A673 (cell line): ENCODE data around the gene ARHGAP35. TPM values are rescaled to one million over a fixed set of nuclear protein-coding genes. Genes with fewer than 3 reads are reported as not detected.

Experiments
- BruUV-seq: library from RNA; stranded (reverse); fragments of 400-500 nt; replicated peaks from 2 replicates; lab custom pipeline; 2021; lab: Mats Ljungman, UMichigan
- CTCF ChIA-PET: fragments of 300-600 bp; sonication (Branson Sonifier 250); formaldehyde crosslinking; loops from one replicate; lab custom pipeline; 2022; ENCODE audit warnings: antibody characterized with exemption; lab: Charles Lee
- POLR2A ChIA-PET: fragments of 300-600 bp; sonication (Branson Sonifier 250); formaldehyde crosslinking; loops from one replicate; lab custom pipeline; 2022; ENCODE audit warnings: antibody characterized with exemption; ENCODE audit not compliant: low non-redundant PET; lab: Charles Lee
- DNase-seq: peaks from one replicate; pipeline ENCODE4 v3.0.0-alpha.2; 2015; ENCODE audit warnings: low spot score
- H3K27ac ChIP-seq: fragments of 200-600 bp; sonication (generic); 2 replicates; pipeline ENCODE4 v1.5.1; 2016; ENCODE audit warnings: mixed run types, low read depth, mild to moderate bottlenecking, mixed read lengths, antibody characterized with exemption, low read length; ENCODE audit not compliant: poor library complexity, severe bottlenecking
- H3K27me3 ChIP-seq: fragments of 200-600 bp; sonication (generic); replicated peaks from 2 replicates; pipeline ENCODE4 v1.6.1; 2017; ENCODE audit warnings: mixed run types, low read depth, mild to moderate bottlenecking, mixed read lengths, antibody characterized with exemption, low read length; ENCODE audit not compliant: insufficient read depth, poor library complexity
- H3K36me3 ChIP-seq: fragments of 200-600 bp; sonication (generic); 2 replicates; pipeline ENCODE4 v1.6.1; 2016; ENCODE audit warnings: mixed run types, mild to moderate bottlenecking, mixed read lengths, antibody characterized with exemption, low read length; ENCODE audit not compliant: insufficient read depth, poor library complexity, severe bottlenecking
- H3K4me1 ChIP-seq: fragments of 200-600 bp; sonication (generic); 2 replicates; pipeline ENCODE4 v1.6.1; 2017; ENCODE audit warnings: mixed run types, mild to moderate bottlenecking, mixed read lengths, antibody characterized with exemption, low read length; ENCODE audit not compliant: insufficient read depth, poor library complexity, severe bottlenecking
- H3K4me3 ChIP-seq: fragments of 200-600 bp; sonication (generic); 2 replicates; pipeline ENCODE4 v1.5.1; 2016; ENCODE audit warnings: low read depth, mixed run types, mild to moderate bottlenecking, mixed read lengths, low read length; ENCODE audit not compliant: poor library complexity, severe bottlenecking
- H3K9me3 ChIP-seq: fragments of 200-600 bp; sonication (generic); 2 replicates; pipeline ENCODE4 v1.6.1; 2016; ENCODE audit warnings: mixed run types, low read depth, mild to moderate bottlenecking, mixed read lengths, antibody characterized with exemption, low read length; ENCODE audit not compliant: poor library complexity, severe bottlenecking
- CTCF ChIP-seq: fragments of 300-800, 200-600 bp; sonication (generic); conservative IDR thresholded peaks from 2 replicates; pipeline ENCODE4 v1.5.1; 2017; ENCODE audit warnings: low read depth, mild to moderate bottlenecking, antibody characterized with exemption, low read length, moderate library complexity, mixed read lengths
- EZH2 ChIP-seq: fragments of 200-600 bp; sonication (generic); IDR thresholded peaks from 2 replicates; pipeline ENCODE4 v1.6.1; 2017; ENCODE audit warnings: borderline replicate concordance, low read depth, mild to moderate bottlenecking, mixed read lengths, antibody characterized with exemption, low read length; ENCODE audit not compliant: poor library complexity, severe bottlenecking
- intact Hi-C: fragments of 100-400 bp; cut with micrococcal nuclease; formaldehyde crosslinking; loops from one replicate; pipeline ENCODE4 v1.10.0; 2022; ENCODE audit not compliant: unreplicated experiment
- total RNA-seq: library from RNA; stranded (reverse); gene quantifications from 2 replicates; pipeline ENCODE4 v1.2.3, GENCODE V29; 2021

ARHGAP35 gene
- total RNA-seq, 1 experiment from 2014 or later, result 76.7 TPM

DNA sequence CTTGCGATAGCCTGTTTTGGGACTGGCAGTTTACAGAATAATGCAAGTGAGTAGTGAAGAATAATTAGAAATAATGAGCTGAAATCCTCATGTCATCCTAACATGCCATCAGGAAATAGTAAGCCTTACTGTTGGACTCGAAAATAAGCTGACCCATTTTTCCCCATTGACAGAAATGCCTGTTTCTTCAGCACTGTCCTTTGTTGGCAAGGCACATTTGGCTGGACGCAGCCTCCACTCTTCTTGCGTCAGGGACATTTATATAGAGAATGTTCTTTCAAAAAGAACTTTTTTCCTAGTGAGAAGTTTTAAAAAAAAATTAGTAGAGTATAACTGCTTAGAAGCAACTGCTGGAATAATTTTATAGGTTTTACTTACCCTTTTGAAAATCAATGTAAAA is 47.1 kb downstream of the ARHGAP35 start:
- TF ChIP-seq EZH2 (no peak), CTCF (no peak)
- intact Hi-C loops, result no loop called here
- H3K4me3 ChIP-seq, result no peak overlapping the region
- no peak overlapping the region for H3K27ac ChIP-seq
- peaks cover 32% of the 10 kb centered on the region for H3K4me1 ChIP-seq
- no peaks in the 10 kb centered on the region for H3K9me3 ChIP-seq
- ChIA-PET POLR2A (no interaction called here), CTCF (no interaction called here)
- H3K36me3 ChIP-seq, result no peaks in the 10 kb centered on the region
- DNase-seq, result no peak
- no peaks in the 10 kb centered on the region for H3K27me3 ChIP-seq
- BruUV-seq, result no TSS peak

GRCh38 chr19:46909356-46909755 is 48.6 kb downstream of the ARHGAP35 start:
- DNase-seq, result no peak
- Histone ChIP-seq H3K4me1 (peaks cover 30% of the 10 kb centered on the region), H3K27ac (no peak overlapping the region), H3K27me3 (no peaks in the 10 kb centered on the region), H3K4me3 (no peak overlapping the region), H3K9me3 (no peaks in the 10 kb centered on the region), H3K36me3 (no peaks in the 10 kb centered on the region)
- intact Hi-C loops, result no loop called here
- POLR2A ChIA-PET, result no interaction called here
- CTCF ChIA-PET, result no interaction called here
- BruUV-seq, result no TSS peak
- TF ChIP-seq CTCF, result no peak

Other genes with a start within 250 kb of the ARHGAP35 start
- gene PTGIR, start 235.9 kb upstream of the ARHGAP35 start, total RNA-seq, result 0.46 TPM in 1 of 2 replicates, not detected in the other
- not detected in 2 replicates for gene GNG8, start 224.8 kb upstream of the ARHGAP35 start, total RNA-seq
- gene DACT3, start 199.8 kb upstream of the ARHGAP35 start, total RNA-seq, result 0.32 and 1.1 TPM in 2 replicates
- 45.1 and 60.3 TPM in 2 replicates for gene PRKD2, start 143.9 kb upstream of the ARHGAP35 start, total RNA-seq
- 23.6 and 26.1 TPM in 2 replicates for gene FKRP, start 114.9 kb upstream of the ARHGAP35 start, total RNA-seq
- gene STRN4, start 114.5 kb upstream of the ARHGAP35 start, total RNA-seq, result 134 and 157 TPM in 2 replicates
- gene SLC1A5, start 72.4 kb upstream of the ARHGAP35 start, total RNA-seq, result 283 and 295 TPM in 2 replicates
- gene AP2S1, start 10.2 kb upstream of the ARHGAP35 start, total RNA-seq, result 226 and 241 TPM in 2 replicates
- gene NPAS1, start 158.8 kb downstream of the ARHGAP35 start, total RNA-seq, result 2.1 and 2.4 TPM in 2 replicates
- gene TMEM160, start 187.6 kb downstream of the ARHGAP35 start, total RNA-seq, result 30.1 and 41.8 TPM in 2 replicates